AG10803 (cell line): ENCODE measurements around the gene RUNX3.
"Not testable (repeated sequence)": the region's sequence is repeated elsewhere in the genome, so short reads cannot be mapped to it uniquely, and the experiment has no call there.

Experiments
- DNase-seq: peaks from one replicate; pipeline ENCODE4 v3.0.0; 2010; ENCODE audit warnings: low read depth
- H3K4me3 ChIP-seq: 2 replicates; pipeline ENCODE4 v1.5.1; 2011; ENCODE audit warnings: mild to moderate bottlenecking, low read length, control low read depth
- TF ChIP-seq, protein P1 (sequence below): conservative IDR thresholded peaks from 2 replicates; pipeline ENCODE4 v1.5.1; 2011; ENCODE audit warnings: mild to moderate bottlenecking, low read length, control low read depth, inconsistent platforms

RUNX3 gene

GRCh38 chr1:24910751-24911650 lies 19.1 kb downstream of the RUNX3 start:
- no peak overlapping the region for H3K4me3 ChIP-seq
- TF ChIP-seq, protein P1, sequence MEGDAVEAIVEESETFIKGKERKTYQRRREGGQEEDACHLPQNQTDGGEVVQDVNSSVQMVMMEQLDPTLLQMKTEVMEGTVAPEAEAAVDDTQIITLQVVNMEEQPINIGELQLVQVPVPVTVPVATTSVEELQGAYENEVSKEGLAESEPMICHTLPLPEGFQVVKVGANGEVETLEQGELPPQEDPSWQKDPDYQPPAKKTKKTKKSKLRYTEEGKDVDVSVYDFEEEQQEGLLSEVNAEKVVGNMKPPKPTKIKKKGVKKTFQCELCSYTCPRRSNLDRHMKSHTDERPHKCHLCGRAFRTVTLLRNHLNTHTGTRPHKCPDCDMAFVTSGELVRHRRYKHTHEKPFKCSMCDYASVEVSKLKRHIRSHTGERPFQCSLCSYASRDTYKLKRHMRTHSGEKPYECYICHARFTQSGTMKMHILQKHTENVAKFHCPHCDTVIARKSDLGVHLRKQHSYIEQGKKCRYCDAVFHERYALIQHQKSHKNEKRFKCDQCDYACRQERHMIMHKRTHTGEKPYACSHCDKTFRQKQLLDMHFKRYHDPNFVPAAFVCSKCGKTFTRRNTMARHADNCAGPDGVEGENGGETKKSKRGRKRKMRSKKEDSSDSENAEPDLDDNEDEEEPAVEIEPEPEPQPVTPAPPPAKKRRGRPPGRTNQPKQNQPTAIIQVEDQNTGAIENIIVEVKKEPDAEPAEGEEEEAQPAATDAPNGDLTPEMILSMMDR = no peak
- peak; percentile 35 for DNase-seq

GRCh38 chr1:24910210-24910609 lies 19.9 kb downstream of the RUNX3 start:
- TF ChIP-seq, protein P1 = no peak
- H3K4me3 ChIP-seq = no peak overlapping the region
- no peak for DNase-seq

DNA sequence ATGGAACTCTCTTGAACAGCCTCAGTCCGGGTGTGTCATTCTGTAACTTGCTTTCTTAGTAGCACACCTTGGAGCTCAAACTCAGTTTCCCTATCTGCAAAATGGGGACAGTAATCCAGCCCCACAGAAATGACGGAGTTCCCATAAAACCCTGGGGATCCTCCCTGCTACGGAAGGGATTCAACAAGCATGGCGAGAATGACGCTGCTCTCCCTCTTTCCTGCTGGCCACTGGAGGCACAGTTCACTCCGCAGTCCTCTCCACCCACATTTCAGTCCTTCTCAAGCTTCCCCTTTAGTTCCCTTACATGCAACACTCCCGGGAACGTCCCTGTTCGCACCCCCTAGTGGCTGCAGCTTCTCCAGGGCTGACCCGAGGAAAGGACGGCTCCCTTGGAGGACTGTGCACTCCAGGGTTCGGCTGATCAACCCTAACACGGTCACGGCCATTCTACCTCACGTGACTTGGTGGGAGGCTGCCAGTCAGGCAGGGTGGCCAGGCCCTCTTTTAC lies 20.6 kb downstream of the RUNX3 start:
- DNase-seq = peak; percentile 49
- no peak overlapping the region for H3K4me3 ChIP-seq
- TF ChIP-seq, protein P1 = peak; percentile 41

DNA sequence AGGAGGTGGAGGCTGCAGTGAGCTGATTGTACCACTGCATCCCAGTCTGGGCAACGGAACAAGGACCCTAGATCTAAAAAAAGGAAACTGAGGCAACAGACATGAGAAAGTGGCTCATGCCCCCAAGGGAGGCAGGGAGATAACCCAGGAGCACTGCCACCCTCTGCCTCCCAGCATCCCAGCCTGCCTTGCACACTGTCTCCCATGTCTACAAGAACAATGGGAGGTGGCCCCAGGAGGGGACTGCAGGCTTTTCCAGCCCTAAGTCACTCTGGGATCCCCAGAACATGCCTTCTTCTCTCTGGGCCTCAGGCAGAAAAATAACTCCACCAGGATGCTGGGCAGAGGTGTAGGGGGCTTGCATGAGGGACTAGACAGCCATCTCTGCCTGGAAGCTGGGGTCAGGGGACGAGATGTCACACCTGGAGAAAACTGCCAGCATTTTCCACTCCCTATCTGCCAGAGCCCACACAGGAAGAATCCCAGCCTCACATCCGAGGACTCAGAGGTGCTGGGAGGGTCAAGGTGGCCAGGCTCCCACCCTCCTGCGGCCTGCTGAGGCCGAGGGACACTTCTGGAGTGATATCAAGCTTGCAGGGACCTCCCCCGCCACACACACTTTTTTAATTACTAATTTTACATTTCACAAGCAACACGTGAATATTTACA lies 21.4 kb downstream of the RUNX3 start:
- TF ChIP-seq, protein P1 = no peak
- no peak overlapping the region for H3K4me3 ChIP-seq
- DNase-seq = no peak

- H3K4me3 ChIP-seq, DNase-seq: not testable (repeated sequence)
Observed at GRCh38 chr1:24907587-24908294, 22.3 kb downstream of the RUNX3 start.

GRCh38 chr1:24906760-24907490 lies 23.2 kb downstream of the RUNX3 start:
- H3K4me3 ChIP-seq = no peak overlapping the region
- TF ChIP-seq, protein P1 = no peak
- no peak for DNase-seq
